ENCODE data around the gene NOL3.

NOL3 gene

GRCh38 chr16:67213197-67214019, 43.1 kb downstream of the NOL3 start:
- TF ChIP-seq CTCF (conservative IDR thresholded peaks at IDR 0.05; ENCODE audit: low read depth, low read length) = no peak
- DNase-seq (ENCODE audit: low read depth) = no peak
- no peak overlapping the region for H3K4me3 ChIP-seq (ENCODE audit: low read length)

- DNase-seq (ENCODE audit: low read depth) = no peak
Observed at GRCh38 chr16:67215706-67216105, 45.4 kb downstream of the NOL3 start.

GRCh38 chr16:67216612-67217490, 46.5 kb downstream of the NOL3 start:
- TF ChIP-seq CTCF (conservative IDR thresholded peaks at IDR 0.05; ENCODE audit: low read depth, low read length) = no peak
- H3K4me3 ChIP-seq (ENCODE audit: low read length) = no peak overlapping the region
- no peak for DNase-seq (ENCODE audit: low read depth)

More at GRCh38 chr16:67215706-67216105, 45.4 kb downstream of the NOL3 start:
- H3K4me3 ChIP-seq (ENCODE audit: low read length) = no peak overlapping the region
- TF ChIP-seq CTCF (conservative IDR thresholded peaks at IDR 0.05; ENCODE audit: low read depth, low read length) = no peak

GRCh38 chr16:67223992-67224391, 53.7 kb downstream of the NOL3 start:
- H3K4me3 ChIP-seq (ENCODE audit: low read length) = no peak overlapping the region
- no peak for TF ChIP-seq CTCF (conservative IDR thresholded peaks at IDR 0.05; ENCODE audit: low read depth, low read length)
- DNase-seq (ENCODE audit: low read depth) = no peak
